G401 (cell line): Measurements from ENCODE around the gene OR5H6. TPM values are rescaled to one million over a fixed set of nuclear protein-coding genes. Genes with fewer than 3 reads are reported as not detected.

Source experiments
- total RNA-seq: library from RNA; depleted of rRNA; stranded (reverse); fragments of >200 nt; shearing (Covaris generic); gene quantifications from 2 replicates; pipeline ENCODE4 v1.2.3, GENCODE V29; 2014; rRNA removed

The OR5H6 gene
- total RNA-seq, 1 experiment from 2014 or later, result not detected

Other genes starting within 250 kb of the OR5H6 start
- not detected in 2 replicates for gene GABRR3, start 228.9 kb upstream of the OR5H6 start, total RNA-seq
- not detected in 2 replicates for gene OR5AC2, start 177.1 kb upstream of the OR5H6 start, total RNA-seq
- not detected in 2 replicates for gene OR5H1, start 133.5 kb upstream of the OR5H6 start, total RNA-seq
- not detected in 2 replicates for gene OR5H14, start 116.8 kb upstream of the OR5H6 start, total RNA-seq
- gene OR5H15, start 97.5 kb upstream of the OR5H6 start, total RNA-seq, result not detected in 2 replicates
- gene OR5H2, start 18.3 kb downstream of the OR5H6 start, total RNA-seq, result not detected in 2 replicates
- not detected in 2 replicates for gene OR5K4, start 89.6 kb downstream of the OR5H6 start, total RNA-seq
- not detected in 2 replicates for gene OR5K3, start 126.4 kb downstream of the OR5H6 start, total RNA-seq
- gene OR5K1, start 199.0 kb downstream of the OR5H6 start, total RNA-seq, result not detected in 2 replicates
- gene OR5K2, start 233.4 kb downstream of the OR5H6 start, total RNA-seq, result not detected in 2 replicates